COR-L47 (cell line): ENCODE results near the gene TUB.

Experiments used
- DNase-seq: peaks from one replicate; lab custom pipeline; 2025; lab: John Stamatoyannopoulos, UW

The TUB gene

DNA sequence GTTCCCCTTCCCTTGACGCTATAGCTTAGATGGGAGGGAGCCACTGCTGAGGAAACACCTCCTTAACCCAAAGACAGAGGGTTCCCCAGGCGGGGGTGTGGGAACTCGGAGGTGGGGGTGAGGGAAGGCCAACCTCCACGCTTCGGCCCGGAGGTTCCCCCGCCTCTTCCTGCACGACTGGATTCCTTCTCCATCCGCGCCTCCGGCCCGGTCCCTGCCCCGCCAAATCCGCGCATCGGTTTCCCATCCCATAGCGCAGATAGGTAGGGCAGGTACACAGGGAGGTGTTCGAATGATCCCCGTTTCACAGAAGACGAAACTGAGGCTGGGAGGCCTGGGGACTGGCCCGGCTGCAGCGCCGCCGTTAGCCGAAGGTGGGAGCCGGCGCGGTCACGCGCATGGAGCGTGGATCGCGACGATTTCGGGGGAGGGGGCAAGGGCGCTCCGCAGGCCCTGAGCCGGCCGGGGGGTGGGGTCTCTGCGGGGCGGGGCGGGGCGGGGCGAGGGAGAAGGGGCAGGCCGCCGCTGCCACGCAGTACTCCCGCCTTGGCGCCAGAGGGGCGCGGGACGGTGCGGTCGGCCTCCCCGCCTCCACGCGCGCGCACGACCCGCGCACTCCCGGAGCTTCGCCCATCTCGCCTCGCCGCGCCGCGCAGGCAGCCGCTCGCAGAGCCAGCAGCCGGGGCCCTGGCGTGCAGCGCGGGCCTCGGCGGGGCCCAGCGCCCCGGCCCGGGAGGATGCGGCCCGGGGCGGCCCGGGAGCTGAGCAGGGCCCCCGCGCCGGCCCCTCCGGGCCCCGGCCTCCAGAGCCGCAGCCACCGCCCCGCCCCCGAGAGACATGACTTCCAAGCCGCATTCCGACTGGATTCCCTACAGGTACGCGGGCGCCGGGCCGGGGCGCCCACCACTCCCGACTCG is at the start of gene TUB:
TSS of gene TUB (plus strand) at position 538 of the 917 bp plus-strand sequence. CDS start at position 838, 300 bp downstream.
- peak; percentile 38 for DNase-seq

- DNase-seq: no peak
These were observed 49.5 kb upstream of the TUB start for GRCh38 chr11:8031248-8032115.

DNA sequence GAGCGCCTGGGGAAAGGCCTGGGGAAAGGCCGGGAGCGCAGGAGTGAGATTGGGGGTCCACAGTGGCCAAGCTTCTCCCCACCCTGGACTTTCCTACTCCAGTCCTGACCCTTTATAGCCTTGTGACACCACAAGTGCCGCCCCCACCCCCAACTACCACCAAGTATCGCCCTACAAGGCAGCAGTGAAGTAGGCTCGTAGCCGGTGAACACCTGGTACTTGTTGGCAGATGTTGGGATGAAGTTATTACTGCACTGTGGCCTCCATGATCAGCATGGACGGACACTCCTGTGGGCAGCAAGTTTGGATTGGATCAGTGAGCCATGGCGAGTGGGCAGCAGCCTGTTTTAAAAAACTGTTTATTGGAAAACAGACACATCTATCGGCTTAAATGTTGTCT is 48.9 kb upstream of the TUB start:
- DNase-seq: no peak

- no peak for DNase-seq
These were observed 48.3 kb upstream of the TUB start for GRCh38 chr11:8032576-8033304.

DNA sequence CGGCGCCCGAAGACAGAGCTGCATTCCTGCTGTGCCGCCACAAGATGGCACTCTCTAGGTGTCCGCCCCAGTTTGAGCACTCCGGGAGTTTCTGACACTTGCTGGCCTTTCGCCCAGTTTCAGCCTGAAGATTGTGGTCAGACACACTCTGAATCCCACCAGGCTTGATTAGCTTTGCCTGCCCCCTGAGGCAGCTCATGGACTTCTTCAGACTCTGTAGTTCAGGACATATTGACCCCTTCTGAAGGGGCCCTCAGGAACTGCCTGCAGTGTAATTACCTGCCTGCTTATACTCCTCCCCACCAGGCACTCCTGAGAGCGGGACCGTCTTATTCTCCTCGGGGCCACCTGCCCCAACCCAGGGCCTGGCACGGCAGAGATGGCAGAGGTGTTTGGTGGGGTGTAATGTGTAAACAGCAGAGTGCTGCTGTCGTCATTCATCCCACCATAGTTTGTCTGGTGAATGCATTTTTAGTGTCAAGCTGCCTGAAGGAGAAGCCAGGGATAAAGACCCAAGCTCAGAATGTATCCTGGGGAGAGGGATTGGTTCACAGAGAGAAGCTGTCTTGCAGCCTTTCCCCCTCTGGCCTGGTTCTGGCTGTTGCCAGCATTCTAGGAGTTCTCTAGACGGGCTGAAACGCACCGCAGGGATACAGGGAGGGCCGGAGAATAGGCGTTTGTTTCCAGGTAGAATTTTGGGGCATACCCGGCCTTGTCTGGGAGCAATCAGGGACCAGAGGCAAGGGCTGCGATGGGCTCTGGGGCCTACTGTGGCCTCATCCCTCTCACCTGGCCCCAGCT is 47.5 kb upstream of the TUB start:
- DNase-seq: peak; percentile 69

GRCh38 chr11:8034106-8034585 is 46.9 kb upstream of the TUB start:
- DNase-seq: no peak

GRCh38 chr11:8034604-8035190 is 46.3 kb upstream of the TUB start:
- DNase-seq: no peak

- no peak for DNase-seq
These were observed 45.7 kb upstream of the TUB start for GRCh38 chr11:8035200-8035855.

DNA sequence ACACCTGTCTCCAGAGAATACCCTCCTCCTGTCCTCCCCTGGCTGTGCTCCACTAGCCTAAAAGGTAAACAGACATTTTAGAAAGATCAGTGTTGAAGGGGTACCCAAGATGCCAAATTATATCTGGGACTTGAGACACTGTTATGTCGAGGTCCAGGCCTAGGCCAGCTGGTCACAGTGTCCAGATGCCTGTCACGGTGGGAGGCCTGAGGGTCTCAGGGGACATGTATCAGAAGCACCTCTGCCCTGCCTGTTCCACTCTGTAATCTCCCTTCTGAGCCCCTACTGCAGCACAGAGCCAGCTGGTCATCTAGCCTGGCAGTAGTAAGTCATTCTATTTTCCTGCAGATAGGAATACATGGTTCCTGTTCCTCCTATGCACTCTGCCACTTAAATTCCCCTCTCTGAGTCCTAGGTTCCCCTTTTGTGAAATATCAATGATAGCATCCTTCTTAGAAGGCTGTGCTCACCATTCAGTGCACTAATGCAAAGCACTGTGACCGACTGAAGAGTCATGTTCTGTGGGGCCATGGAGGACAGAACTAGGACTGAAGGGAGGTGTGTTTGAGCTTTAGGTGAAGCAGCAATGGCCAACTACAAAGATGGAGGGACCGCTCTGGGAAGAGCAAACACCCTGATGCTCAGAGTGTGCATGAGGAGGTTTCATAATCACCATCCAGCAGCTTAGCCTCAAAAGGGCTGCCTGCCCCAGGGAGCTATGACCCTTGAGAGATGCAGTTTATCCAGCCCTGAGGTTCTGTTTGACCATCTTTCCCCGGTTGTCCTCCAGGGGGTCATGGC is 44.8 kb upstream of the TUB start:
- DNase-seq: no peak

GRCh38 chr11:8036986-8037385 is 44.0 kb upstream of the TUB start:
- no peak for DNase-seq

GRCh38 chr11:8038393-8038792 is 42.6 kb upstream of the TUB start:
- peak; percentile 44 for DNase-seq

DNA sequence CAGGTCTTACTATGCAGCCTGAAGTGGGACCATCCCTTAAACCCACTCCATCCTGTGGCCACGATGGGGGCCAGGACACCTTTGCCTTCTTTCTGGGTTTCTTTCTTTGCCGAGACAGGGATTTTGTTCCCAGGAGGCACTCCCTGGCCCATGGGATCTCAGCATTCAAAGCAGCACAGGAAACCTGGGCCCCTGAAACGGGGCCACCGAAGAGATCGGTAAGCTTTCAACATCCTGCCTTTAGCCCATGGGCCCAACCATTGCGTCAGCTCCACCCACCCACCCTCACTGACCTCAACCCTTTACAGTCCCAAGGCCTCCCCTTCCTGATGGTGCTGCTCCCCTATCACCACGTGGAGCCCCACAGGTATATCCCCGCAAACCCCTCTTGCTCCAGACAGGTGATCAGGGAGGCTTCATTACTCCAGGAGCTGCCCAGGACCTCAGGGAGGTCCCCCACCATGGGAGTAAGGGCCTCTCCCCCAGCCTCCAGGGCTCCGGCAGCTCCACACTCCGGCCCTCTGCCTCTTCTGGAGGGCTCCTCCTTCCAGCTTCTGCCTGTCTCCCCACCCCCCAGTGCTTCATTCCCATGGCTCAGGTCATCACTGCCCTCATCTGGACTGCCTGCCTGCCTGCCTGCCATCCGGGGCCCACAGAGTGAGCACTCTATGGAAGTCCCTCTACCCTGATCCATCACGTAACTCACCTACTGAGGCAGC is 42.0 kb upstream of the TUB start:
- no peak for DNase-seq

DNA sequence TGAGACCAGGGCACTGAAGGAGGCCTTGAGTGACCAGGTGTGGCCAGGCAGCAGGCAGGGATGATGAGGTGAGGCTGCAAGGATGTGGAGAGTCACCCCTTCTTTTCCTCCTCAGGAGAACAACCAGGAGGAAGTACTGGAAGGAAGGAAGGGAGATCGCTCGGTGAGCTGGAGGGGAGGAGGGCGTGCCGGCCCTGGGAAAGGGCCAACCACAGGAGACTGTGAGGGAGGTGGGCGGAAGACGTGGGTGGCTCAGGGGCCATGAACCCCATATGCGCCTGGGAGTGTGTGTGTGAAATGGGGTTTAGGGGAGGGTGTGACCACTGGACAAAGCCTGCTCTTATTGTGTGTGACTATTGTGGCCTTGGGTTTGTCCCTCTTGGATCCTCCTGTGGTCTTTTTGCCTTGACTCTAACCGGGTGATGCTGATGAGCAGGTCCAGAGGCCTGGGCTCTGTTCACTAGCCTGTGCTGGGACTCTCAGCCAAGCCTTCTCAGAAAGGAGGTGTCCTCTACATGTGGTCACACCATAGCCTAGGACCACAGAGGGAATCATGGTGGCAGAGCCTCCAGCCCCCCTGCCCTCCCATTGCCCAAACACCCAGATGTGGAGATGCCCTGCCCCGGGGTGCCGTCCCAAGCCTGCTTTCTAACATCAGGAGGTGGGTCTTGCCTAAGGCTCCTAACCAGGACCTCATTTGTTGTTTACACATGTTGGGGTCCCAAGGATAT is 41.3 kb upstream of the TUB start:
- no peak for DNase-seq

- DNase-seq: no peak
These were observed 40.6 kb upstream of the TUB start for GRCh38 chr11:8040261-8040920.

DNA sequence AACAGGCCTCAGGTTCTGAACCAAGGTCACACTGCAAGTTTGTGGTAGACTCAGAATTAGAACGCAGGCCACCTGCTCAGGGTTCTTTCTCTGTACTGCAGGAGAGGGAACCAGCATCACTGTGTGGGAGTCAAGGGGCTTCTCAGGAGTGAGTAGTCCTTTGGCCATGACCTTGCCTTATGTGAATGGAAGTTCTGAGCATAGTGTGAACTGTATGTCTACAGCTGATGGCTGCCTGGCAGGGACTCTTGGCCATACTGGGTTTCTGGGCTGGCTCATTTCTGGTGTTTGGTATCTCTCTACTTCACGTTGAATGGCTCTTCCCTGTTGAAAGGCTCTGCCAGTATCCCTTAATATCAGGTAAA is 40.1 kb upstream of the TUB start:
- no peak for DNase-seq

DNA sequence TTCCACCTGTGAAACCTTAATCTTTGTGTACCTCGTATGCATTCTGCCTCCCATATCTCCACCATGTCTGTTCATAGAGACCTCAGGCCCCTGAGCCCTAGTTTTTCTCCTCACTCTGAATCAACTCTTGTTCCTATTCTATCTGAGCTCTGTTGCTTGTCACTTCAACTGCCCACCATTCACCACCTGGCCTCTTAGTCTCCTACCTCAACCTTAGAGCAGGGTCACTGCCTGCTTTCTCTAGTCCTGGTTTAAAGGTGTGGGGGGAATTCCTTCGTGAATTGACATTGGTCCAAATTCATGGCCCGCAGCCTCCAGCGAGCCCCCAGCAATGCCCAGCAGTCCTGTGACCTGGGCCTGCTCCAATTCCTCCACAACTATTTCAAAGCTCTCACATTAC is 39.4 kb upstream of the TUB start:
- DNase-seq: no peak

DNA sequence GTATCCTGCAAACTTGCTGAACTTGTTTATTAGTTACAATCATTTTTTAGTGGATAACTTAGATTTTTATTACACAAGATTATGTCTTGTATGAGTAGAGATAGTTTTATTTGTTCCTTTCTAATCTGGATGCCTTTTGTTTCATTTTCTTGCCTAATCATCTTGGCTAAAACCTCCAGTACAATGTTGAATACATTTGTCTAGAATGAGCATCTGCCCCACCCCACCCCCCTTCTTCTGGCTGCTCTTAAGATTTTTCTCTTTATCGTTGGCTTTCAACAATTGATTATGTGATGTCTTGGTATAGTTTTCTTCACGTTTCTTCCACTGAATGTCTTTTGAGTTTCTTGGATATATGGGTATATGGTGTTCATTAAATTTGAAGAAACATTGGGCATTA is 37.3 kb upstream of the TUB start:
- DNase-seq: no peak

GRCh38 chr11:8045839-8046238 is 35.2 kb upstream of the TUB start:
- DNase-seq: no peak
